ENCODE data around the gene SARDH.

Gene SARDH

GRCh38 chr9:133691191-133691590, 47.0 kb downstream of the SARDH start:
- no peak overlapping the region for H3K4me3 ChIP-seq (replicated peaks in 1 of 2; ENCODE audit: low read depth in 2 of 2, low read length in 2 of 2)
- TF ChIP-seq, protein P1, sequence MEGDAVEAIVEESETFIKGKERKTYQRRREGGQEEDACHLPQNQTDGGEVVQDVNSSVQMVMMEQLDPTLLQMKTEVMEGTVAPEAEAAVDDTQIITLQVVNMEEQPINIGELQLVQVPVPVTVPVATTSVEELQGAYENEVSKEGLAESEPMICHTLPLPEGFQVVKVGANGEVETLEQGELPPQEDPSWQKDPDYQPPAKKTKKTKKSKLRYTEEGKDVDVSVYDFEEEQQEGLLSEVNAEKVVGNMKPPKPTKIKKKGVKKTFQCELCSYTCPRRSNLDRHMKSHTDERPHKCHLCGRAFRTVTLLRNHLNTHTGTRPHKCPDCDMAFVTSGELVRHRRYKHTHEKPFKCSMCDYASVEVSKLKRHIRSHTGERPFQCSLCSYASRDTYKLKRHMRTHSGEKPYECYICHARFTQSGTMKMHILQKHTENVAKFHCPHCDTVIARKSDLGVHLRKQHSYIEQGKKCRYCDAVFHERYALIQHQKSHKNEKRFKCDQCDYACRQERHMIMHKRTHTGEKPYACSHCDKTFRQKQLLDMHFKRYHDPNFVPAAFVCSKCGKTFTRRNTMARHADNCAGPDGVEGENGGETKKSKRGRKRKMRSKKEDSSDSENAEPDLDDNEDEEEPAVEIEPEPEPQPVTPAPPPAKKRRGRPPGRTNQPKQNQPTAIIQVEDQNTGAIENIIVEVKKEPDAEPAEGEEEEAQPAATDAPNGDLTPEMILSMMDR (IDR thresholded peaks at IDR 0.05; ENCODE audit: low read depth, low read length), result no peak
- DNase-seq (ENCODE audit: low read depth in 2 of 2), result no peak

- TF ChIP-seq, protein P1 (IDR thresholded peaks at IDR 0.05; ENCODE audit: low read depth, low read length), result no peak
- no peak for DNase-seq (ENCODE audit: low read depth in 2 of 2)
- H3K4me3 ChIP-seq (replicated peaks in 1 of 2; ENCODE audit: low read depth in 2 of 2, low read length in 2 of 2), result no peak overlapping the region
These were observed 48.0 kb downstream of the SARDH start for GRCh38 chr9:133690081-133690561.

DNA sequence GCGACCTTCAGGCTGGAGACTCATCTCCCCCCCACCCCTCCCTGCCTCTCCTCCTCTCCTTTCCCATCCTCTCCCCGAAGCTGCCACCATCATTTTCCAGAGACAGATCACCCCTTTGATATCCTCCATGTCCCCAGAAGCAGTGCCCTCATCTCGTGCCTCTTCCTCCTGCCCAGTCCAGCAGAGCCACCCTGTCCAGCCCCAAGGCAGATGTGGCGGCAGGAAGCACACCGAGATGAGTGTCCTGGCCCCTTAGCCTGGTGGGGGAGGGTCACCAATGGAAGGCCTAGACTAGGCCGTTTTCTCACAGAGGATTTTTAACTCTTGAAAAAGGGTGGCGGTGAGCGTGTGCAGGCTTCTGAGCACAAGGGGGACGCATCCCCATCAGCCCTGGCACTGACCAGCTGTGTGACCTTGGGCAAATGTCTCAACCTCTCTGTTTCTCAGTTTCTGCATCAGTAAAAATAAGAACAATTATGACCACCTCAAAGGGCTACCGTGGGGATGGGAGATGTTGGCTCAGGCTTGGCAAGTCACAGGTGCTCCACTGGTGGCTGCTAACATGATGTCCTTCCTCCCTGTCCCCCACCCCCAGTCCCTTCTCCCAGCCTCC, 48.9 kb downstream of the SARDH start:
- DNase-seq (ENCODE audit: low read depth in 2 of 2), result no peak
- TF ChIP-seq, protein P1 (IDR thresholded peaks at IDR 0.05; ENCODE audit: low read depth, low read length), result no peak
- H3K4me3 ChIP-seq (replicated peaks in 1 of 2; ENCODE audit: low read depth in 2 of 2, low read length in 2 of 2), result no peak overlapping the region

DNA sequence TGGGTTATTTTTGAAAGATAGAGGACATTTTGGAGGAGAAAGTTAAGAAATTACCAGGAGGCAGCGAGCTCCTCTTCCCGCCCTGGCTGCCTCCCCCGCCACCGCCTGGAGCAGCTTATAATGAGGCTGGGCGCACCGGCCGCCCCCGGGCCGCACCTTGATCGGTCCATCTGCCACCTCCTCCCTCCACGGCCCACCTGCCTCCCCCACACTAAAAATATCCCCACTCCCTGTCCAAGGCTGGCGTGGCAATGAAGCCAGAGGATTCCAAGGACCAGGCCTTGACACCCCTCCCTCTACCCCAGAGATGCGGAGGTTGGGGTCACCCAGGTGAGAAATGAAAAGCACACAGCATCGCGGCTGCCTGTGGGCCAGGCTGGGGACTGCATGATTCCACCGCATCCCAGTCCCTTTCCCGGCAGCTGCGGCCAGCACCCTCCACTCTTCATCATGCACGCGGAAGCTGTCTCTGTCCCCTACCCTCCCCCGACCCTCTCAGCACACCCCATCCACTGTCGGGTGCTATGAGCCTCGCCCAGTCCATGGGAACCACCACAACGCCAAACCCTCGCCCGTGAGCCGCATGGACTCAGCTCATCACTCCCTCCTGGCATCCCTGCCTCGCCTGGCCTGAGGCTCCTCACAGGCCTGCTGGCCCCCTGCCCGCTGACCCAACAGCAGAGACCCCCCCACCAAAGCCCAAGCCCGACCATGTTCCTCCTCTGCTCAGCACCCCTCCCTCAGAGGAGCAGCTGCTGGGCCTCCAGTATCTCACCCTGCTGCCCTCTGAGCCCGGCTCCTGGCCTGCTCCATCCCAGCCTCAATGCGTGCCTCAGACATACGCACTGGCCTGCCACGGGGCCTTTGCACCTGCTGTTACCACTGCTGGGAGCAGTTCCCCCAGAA, 50.0 kb downstream of the SARDH start:
- TF ChIP-seq, protein P1 (IDR thresholded peaks at IDR 0.05; ENCODE audit: low read depth, low read length), result no peak
- no peak for DNase-seq (ENCODE audit: low read depth in 2 of 2)
- no peak overlapping the region for H3K4me3 ChIP-seq (replicated peaks in 1 of 2; ENCODE audit: low read depth in 2 of 2, low read length in 2 of 2)

- H3K4me3 ChIP-seq (replicated peaks in 1 of 2; ENCODE audit: low read depth in 2 of 2, low read length in 2 of 2), result no peak overlapping the region
- TF ChIP-seq, protein P1 (IDR thresholded peaks at IDR 0.05; ENCODE audit: low read depth, low read length), result no peak
- DNase-seq (ENCODE audit: low read depth in 2 of 2), result no peak
These were observed 51.2 kb downstream of the SARDH start for GRCh38 chr9:133686642-133687575.
